WTC11 (cell line): Measurements from ENCODE around the gene LONP2. TPM values are rescaled to one million over a fixed set of nuclear protein-coding genes. Genes with fewer than 3 reads are reported as not detected.
A peak's percentile ranks its signal among the peaks of the same experiment; 100 is the strongest.

ENCODE experiments used
- ATAC-seq: fragments of 200-7000 bp; cut with Tn5 transposase; 2 replicates; pipeline ENCODE4 v1.10.0; 2021; ENCODE audit warnings: mild to moderate bottlenecking, moderate library complexity
- CTCF ChIA-PET: fragments of 300-600 bp; sonication (Branson Sonifier 250); formaldehyde crosslinking; loops from one replicate; lab custom pipeline; 2021; ENCODE audit warnings: antibody characterized with exemption; lab: Charles Lee
- POLR2A ChIA-PET: fragments of 350-600 bp; sonication (Branson Sonifier 250); formaldehyde crosslinking; loops from one replicate; lab custom pipeline; 2021; ENCODE audit warnings: antibody characterized with exemption; lab: Charles Lee
- DNase-seq: peaks from one replicate; pipeline ENCODE4 v3.0.0; 2021; ENCODE audit warnings: low spot score
- H3K27ac Mint-ChIP-seq: 2 replicates; pipeline ENCODE4 v1.8.0; 2021; ENCODE audit warnings: mixed read lengths
- H3K27me3 Mint-ChIP-seq: 2 replicates; pipeline ENCODE4 v1.8.0; 2021; ENCODE audit warnings: low read depth, mild to moderate bottlenecking, moderate library complexity, mixed read lengths
- H3K36me3 Mint-ChIP-seq: 2 replicates; pipeline ENCODE4 v1.8.0; 2021; ENCODE audit warnings: mixed read lengths
- H3K4me1 Mint-ChIP-seq: 2 replicates; pipeline ENCODE4 v1.8.0; 2022; ENCODE audit warnings: mixed read lengths
- H3K4me3 Mint-ChIP-seq: 2 replicates; pipeline ENCODE4 v1.8.0; 2021; ENCODE audit warnings: mild to moderate bottlenecking, moderate library complexity, mixed read lengths
- H3K9me3 Mint-ChIP-seq: 2 replicates; pipeline ENCODE4 v1.8.0; 2021; ENCODE audit warnings: mixed read lengths
- ATF1 ChIP-seq: sonication (generic); formaldehyde crosslinking; IDR thresholded peaks from 2 replicates; pipeline ENCODE4 v1.8.1; 2023; ENCODE audit warnings: mild to moderate bottlenecking, moderate library complexity, missing genetic modification reagents
- ATF3 ChIP-seq: sonication (generic); formaldehyde crosslinking; conservative IDR thresholded peaks from 2 replicates; pipeline ENCODE4 v1.8.1; 2022; ENCODE audit warnings: mild to moderate bottlenecking, missing genetic modification reagents
- CBFB ChIP-seq: sonication (generic); formaldehyde crosslinking; IDR thresholded peaks from 2 replicates; pipeline ENCODE4 v1.8.1; 2022; ENCODE audit warnings: mild to moderate bottlenecking, low read depth, missing genetic modification reagents
- FOXJ3 ChIP-seq: sonication (generic); formaldehyde crosslinking; IDR thresholded peaks from 2 replicates; pipeline ENCODE4 v1.9.0; 2021; ENCODE audit warnings: missing genetic modification reagents, mild to moderate bottlenecking, borderline replicate concordance
- FOXK1 ChIP-seq: sonication (generic); formaldehyde crosslinking; IDR thresholded peaks from 2 replicates; pipeline ENCODE4 v1.8.0; 2022; ENCODE audit warnings: mild to moderate bottlenecking, moderate library complexity, missing genetic modification reagents
- GABPB1 ChIP-seq: sonication (generic); formaldehyde crosslinking; IDR thresholded peaks from 2 replicates; pipeline ENCODE4 v1.8.1; 2023; ENCODE audit warnings: mild to moderate bottlenecking, missing genetic modification reagents
- JAZF1 ChIP-seq: fragments of 250-450 bp; sonication (Bioruptor Pico); IDR thresholded peaks from 2 replicates; pipeline ENCODE4 v1.9.0; 2021; ENCODE audit warnings: moderate library complexity, mild to moderate bottlenecking, inconsistent platforms
- JUN ChIP-seq: sonication (generic); formaldehyde crosslinking; IDR thresholded peaks from 2 replicates; pipeline ENCODE4 v1.8.0; 2023; ENCODE audit warnings: mild to moderate bottlenecking, missing genetic modification reagents
- KAT7 ChIP-seq: sonication (generic); formaldehyde crosslinking; IDR thresholded peaks from 2 replicates; pipeline ENCODE4 v1.8.1; 2023; ENCODE audit warnings: missing genetic modification reagents, mild to moderate bottlenecking, borderline replicate concordance
- MXD4 ChIP-seq: fragments of 250-450 bp; sonication (Bioruptor Pico); IDR thresholded peaks from 2 replicates; pipeline ENCODE4 v1.8.0; 2021; ENCODE audit warnings: mild to moderate bottlenecking, moderate library complexity, borderline replicate concordance
- NR1H2 ChIP-seq: sonication (generic); formaldehyde crosslinking; IDR thresholded peaks from 2 replicates; pipeline ENCODE4 v1.9.0; 2021; ENCODE audit warnings: mild to moderate bottlenecking, moderate library complexity, missing genetic modification reagents
- PREB ChIP-seq: sonication (generic); formaldehyde crosslinking; IDR thresholded peaks from 2 replicates; pipeline ENCODE4 v1.8.1; 2022; ENCODE audit warnings: mild to moderate bottlenecking, missing genetic modification reagents, moderate library complexity, borderline replicate concordance
- PRRX2 ChIP-seq: fragments of 250-450 bp; sonication (Bioruptor Pico); IDR thresholded peaks from 2 replicates; pipeline ENCODE4 v1.8.0; 2021; ENCODE audit warnings: mild to moderate bottlenecking
- RELA ChIP-seq: sonication (generic); formaldehyde crosslinking; IDR thresholded peaks from 2 replicates; pipeline ENCODE4 v1.8.1; 2022; ENCODE audit warnings: missing genetic modification reagents, mild to moderate bottlenecking, borderline replicate concordance
- STAT6 ChIP-seq: sonication (generic); formaldehyde crosslinking; conservative IDR thresholded peaks from 2 replicates; pipeline ENCODE4 v1.8.1; 2023; ENCODE audit warnings: mild to moderate bottlenecking, low read depth, missing genetic modification reagents, moderate library complexity
- ZMAT4 ChIP-seq: fragments of 250-450 bp; sonication (Bioruptor Pico); IDR thresholded peaks from 2 replicates; pipeline ENCODE4 v1.9.0; 2021; ENCODE audit warnings: mild to moderate bottlenecking
- ZNF219 ChIP-seq: sonication (generic); formaldehyde crosslinking; IDR thresholded peaks from 2 replicates; pipeline ENCODE4 v1.8.0; 2023; ENCODE audit warnings: missing genetic modification reagents, mild to moderate bottlenecking, borderline replicate concordance
- ZNF396 ChIP-seq: fragments of 250-450 bp; sonication (Bioruptor Pico); IDR thresholded peaks from 2 replicates; pipeline ENCODE4 v1.8.0; 2021; ENCODE audit warnings: mild to moderate bottlenecking, moderate library complexity, borderline replicate concordance
- total RNA-seq: library from RNA; stranded (reverse); gene quantifications from 3 replicates; pipeline ENCODE4 v1.2.3, GENCODE V29; 2021
- TF ChIP-seq, protein P1 (sequence below): sonication (generic); formaldehyde crosslinking; IDR thresholded peaks from 2 replicates; pipeline ENCODE4 v1.8.0; 2023; ENCODE audit warnings: mild to moderate bottlenecking, missing genetic modification reagents
- TF ChIP-seq, protein P2 (sequence below): sonication (generic); formaldehyde crosslinking; IDR thresholded peaks from 2 replicates; pipeline ENCODE4 v1.8.0; 2023; ENCODE audit warnings: missing genetic modification reagents
- TF ChIP-seq, protein P3 (sequence below): sonication (generic); formaldehyde crosslinking; IDR thresholded peaks from 2 replicates; pipeline ENCODE4 v1.8.1; 2023; ENCODE audit warnings: mild to moderate bottlenecking, missing genetic modification reagents, moderate library complexity

Gene LONP2
- total RNA-seq, 1 experiment from 2014 or later, result 28.4 TPM

- no peaks in the 10 kb centered on the region for H3K27me3 Mint-ChIP-seq
- TF ChIP-seq ZMAT4, result no peak
- H3K4me1 Mint-ChIP-seq, result peaks cover 43% of the 10 kb centered on the region
- H3K4me3 Mint-ChIP-seq, result no peak overlapping the region
- H3K9me3 Mint-ChIP-seq, result no peaks in the 10 kb centered on the region
- peaks cover 29% of the 10 kb centered on the region for H3K36me3 Mint-ChIP-seq
- POLR2A ChIA-PET, result no interaction called here
- CTCF ChIA-PET, result interaction anchor here (0.6 to 1.4 kb wide), 8 partner anchors 8 to 289 kb away, joined by 3 to 5 read pairs (median 4); no protein-coding TSS in a partner anchor
- peak; percentile 83 for ATAC-seq
- peak; percentile 50 for DNase-seq
- H3K27ac Mint-ChIP-seq, result peak overlapping the region; percentile 3; the same call in 1 of the 2 replicates
Measured at GRCh38 chr16:48334325-48334724, 90.2 kb downstream of the LONP2 start.

DNA sequence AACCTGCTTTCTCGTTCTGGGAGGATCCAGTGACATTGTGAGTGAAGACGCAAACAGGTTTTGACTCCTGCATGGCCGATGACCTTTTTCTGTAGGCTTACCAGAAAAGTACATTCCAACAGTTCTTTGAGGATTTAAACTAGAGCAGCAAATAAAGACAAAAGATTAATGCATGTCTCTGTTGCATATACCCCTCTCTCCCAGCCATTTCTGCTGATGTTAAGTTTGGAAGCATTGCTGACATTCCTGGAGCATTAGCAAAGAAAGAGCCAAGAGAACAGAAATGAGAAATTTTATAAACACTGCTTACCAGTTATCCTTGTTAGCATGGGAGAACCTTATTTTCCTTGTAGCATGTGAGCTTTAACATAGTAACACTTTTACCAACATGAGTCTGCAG is 91.9 kb downstream of the LONP2 start:
- peak overlapping the region; percentile 91 for H3K27ac Mint-ChIP-seq
- CTCF ChIA-PET, result interaction anchor here (0.8 kb wide), 1 partner anchor 287 kb away, joined by 3 read pairs; no protein-coding TSS in a partner anchor
- H3K36me3 Mint-ChIP-seq, result peaks cover 29% of the 10 kb centered on the region

GRCh38 chr16:48340054-48340453 is 96.0 kb downstream of the LONP2 start:
- H3K27ac Mint-ChIP-seq, result no peak overlapping the region
- ATAC-seq (no peak), DNase-seq (no peak)
- CTCF ChIA-PET, result interaction anchor here (1.2 to 2.0 kb wide), 3 partner anchors 14 to 283 kb away, joined by 3 to 4 read pairs (median 3); no protein-coding TSS in a partner anchor
- peaks cover 22% of the 10 kb centered on the region for H3K4me1 Mint-ChIP-seq
- no peaks in the 10 kb centered on the region for H3K9me3 Mint-ChIP-seq
- no peaks in the 10 kb centered on the region for H3K27me3 Mint-ChIP-seq
- peaks cover 24% of the 10 kb centered on the region for H3K36me3 Mint-ChIP-seq
- H3K4me3 Mint-ChIP-seq, result no peak overlapping the region
- POLR2A ChIA-PET, result no interaction called here
- TF ChIP-seq CBFB (CRISPR knock-in tag) (no peak), PRRX2 (no peak), NR1H2 (CRISPR knock-in tag) (no peak), FOXK1 (CRISPR knock-in tag) (no peak), ATF1 (CRISPR knock-in tag) (no peak), ATF3 (CRISPR knock-in tag) (no peak), MXD4 (CRISPR knock-in tag) (no peak), KAT7 (CRISPR knock-in tag) (no peak), JUN (CRISPR knock-in tag) (no peak), JAZF1 (no peak), FOXJ3 (CRISPR knock-in tag) (no peak)
- TF ChIP-seq, protein P1, sequence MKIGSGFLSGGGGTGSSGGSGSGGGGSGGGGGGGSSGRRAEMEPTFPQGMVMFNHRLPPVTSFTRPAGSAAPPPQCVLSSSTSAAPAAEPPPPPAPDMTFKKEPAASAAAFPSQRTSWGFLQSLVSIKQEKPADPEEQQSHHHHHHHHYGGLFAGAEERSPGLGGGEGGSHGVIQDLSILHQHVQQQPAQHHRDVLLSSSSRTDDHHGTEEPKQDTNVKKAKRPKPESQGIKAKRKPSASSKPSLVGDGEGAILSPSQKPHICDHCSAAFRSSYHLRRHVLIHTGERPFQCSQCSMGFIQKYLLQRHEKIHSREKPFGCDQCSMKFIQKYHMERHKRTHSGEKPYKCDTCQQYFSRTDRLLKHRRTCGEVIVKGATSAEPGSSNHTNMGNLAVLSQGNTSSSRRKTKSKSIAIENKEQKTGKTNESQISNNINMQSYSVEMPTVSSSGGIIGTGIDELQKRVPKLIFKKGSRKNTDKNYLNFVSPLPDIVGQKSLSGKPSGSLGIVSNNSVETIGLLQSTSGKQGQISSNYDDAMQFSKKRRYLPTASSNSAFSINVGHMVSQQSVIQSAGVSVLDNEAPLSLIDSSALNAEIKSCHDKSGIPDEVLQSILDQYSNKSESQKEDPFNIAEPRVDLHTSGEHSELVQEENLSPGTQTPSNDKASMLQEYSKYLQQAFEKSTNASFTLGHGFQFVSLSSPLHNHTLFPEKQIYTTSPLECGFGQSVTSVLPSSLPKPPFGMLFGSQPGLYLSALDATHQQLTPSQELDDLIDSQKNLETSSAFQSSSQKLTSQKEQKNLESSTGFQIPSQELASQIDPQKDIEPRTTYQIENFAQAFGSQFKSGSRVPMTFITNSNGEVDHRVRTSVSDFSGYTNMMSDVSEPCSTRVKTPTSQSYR (CRISPR knock-in tag), result no peak

More for the DNA sequence above, 91.9 kb downstream of the LONP2 start:
- POLR2A ChIA-PET, result interaction anchor here (0.6 kb wide), 1 partner anchor 144 kb away, joined by 4 read pairs; no protein-coding TSS in a partner anchor
- DNase-seq (no peak), ATAC-seq (no peak)
- no peak overlapping the region for H3K4me3 Mint-ChIP-seq
- TF ChIP-seq JUN (CRISPR knock-in tag) (no peak), RELA (CRISPR knock-in tag) (no peak), ZNF219 (CRISPR knock-in tag) (no peak), JAZF1 (no peak), PREB (CRISPR knock-in tag) (no peak), ZNF396 (CRISPR knock-in tag) (no peak), STAT6 (no peak), GABPB1 (CRISPR knock-in tag) (no peak)
- TF ChIP-seq, protein P2, sequence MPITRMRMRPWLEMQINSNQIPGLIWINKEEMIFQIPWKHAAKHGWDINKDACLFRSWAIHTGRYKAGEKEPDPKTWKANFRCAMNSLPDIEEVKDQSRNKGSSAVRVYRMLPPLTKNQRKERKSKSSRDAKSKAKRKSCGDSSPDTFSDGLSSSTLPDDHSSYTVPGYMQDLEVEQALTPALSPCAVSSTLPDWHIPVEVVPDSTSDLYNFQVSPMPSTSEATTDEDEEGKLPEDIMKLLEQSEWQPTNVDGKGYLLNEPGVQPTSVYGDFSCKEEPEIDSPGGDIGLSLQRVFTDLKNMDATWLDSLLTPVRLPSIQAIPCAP, result no peak
- TF ChIP-seq, protein P3, sequence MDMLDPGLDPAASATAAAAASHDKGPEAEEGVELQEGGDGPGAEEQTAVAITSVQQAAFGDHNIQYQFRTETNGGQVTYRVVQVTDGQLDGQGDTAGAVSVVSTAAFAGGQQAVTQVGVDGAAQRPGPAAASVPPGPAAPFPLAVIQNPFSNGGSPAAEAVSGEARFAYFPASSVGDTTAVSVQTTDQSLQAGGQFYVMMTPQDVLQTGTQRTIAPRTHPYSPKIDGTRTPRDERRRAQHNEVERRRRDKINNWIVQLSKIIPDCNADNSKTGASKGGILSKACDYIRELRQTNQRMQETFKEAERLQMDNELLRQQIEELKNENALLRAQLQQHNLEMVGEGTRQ, result no peak
- no peaks in the 10 kb centered on the region for H3K27me3 Mint-ChIP-seq
- no peaks in the 10 kb centered on the region for H3K9me3 Mint-ChIP-seq
- peaks cover 43% of the 10 kb centered on the region for H3K4me1 Mint-ChIP-seq
